ENCODE measurements around the gene RAB39B.

DNA sequence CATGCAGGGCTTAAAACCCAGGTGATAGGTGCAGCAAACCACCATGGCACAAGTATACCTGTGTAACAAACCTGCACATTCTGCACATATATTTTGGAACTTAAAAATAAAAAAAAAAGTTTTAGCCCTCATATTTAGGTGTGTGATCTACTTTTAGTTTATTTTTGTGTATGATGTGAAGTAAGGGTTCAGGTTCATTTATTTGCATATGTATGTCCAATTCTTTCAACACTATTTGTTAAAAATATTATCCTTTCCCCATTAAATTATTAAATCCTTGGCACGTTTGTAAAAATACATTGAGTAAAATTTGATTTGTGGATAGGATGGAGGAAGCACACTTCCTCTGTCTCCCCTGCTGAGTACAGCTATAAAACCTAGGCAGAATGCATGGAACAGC lies 12.9 kb downstream of the RAB39B start:
- TF ChIP-seq ZEB2 (tag by site-specific recombination; IDR thresholded peaks at IDR 0.05): no peak
- TF ChIP-seq MZF1 (tag by site-specific recombination; IDR thresholded peaks at IDR 0.05; ENCODE audit: borderline replicate concordance): no peak
- TF ChIP-seq ZNF404 (tag by site-specific recombination; IDR thresholded peaks at IDR 0.05): no peak
- TF ChIP-seq, protein P1, sequence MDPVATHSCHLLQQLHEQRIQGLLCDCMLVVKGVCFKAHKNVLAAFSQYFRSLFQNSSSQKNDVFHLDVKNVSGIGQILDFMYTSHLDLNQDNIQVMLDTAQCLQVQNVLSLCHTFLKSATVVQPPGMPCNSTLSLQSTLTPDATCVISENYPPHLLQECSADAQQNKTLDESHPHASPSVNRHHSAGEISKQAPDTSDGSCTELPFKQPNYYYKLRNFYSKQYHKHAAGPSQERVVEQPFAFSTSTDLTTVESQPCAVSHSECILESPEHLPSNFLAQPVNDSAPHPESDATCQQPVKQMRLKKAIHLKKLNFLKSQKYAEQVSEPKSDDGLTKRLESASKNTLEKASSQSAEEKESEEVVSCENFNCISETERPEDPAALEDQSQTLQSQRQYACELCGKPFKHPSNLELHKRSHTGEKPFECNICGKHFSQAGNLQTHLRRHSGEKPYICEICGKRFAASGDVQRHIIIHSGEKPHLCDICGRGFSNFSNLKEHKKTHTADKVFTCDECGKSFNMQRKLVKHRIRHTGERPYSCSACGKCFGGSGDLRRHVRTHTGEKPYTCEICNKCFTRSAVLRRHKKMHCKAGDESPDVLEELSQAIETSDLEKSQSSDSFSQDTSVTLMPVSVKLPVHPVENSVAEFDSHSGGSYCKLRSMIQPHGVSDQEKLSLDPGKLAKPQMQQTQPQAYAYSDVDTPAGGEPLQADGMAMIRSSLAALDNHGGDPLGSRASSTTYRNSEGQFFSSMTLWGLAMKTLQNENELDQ (tag by site-specific recombination; IDR thresholded peaks at IDR 0.05; ENCODE audit: low read depth): no peak
- TF ChIP-seq, protein P2, sequence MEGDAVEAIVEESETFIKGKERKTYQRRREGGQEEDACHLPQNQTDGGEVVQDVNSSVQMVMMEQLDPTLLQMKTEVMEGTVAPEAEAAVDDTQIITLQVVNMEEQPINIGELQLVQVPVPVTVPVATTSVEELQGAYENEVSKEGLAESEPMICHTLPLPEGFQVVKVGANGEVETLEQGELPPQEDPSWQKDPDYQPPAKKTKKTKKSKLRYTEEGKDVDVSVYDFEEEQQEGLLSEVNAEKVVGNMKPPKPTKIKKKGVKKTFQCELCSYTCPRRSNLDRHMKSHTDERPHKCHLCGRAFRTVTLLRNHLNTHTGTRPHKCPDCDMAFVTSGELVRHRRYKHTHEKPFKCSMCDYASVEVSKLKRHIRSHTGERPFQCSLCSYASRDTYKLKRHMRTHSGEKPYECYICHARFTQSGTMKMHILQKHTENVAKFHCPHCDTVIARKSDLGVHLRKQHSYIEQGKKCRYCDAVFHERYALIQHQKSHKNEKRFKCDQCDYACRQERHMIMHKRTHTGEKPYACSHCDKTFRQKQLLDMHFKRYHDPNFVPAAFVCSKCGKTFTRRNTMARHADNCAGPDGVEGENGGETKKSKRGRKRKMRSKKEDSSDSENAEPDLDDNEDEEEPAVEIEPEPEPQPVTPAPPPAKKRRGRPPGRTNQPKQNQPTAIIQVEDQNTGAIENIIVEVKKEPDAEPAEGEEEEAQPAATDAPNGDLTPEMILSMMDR (tag by site-specific recombination; IDR thresholded peaks at IDR 0.05): no peak
- TF ChIP-seq, protein P3, sequence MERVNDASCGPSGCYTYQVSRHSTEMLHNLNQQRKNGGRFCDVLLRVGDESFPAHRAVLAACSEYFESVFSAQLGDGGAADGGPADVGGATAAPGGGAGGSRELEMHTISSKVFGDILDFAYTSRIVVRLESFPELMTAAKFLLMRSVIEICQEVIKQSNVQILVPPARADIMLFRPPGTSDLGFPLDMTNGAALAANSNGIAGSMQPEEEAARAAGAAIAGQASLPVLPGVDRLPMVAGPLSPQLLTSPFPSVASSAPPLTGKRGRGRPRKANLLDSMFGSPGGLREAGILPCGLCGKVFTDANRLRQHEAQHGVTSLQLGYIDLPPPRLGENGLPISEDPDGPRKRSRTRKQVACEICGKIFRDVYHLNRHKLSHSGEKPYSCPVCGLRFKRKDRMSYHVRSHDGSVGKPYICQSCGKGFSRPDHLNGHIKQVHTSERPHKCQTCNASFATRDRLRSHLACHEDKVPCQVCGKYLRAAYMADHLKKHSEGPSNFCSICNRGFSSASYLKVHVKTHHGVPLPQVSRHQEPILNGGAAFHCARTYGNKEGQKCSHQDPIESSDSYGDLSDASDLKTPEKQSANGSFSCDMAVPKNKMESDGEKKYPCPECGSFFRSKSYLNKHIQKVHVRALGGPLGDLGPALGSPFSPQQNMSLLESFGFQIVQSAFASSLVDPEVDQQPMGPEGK (tag by site-specific recombination; IDR thresholded peaks at IDR 0.05): no peak
- TF ChIP-seq OVOL3 (tag by site-specific recombination; IDR thresholded peaks at IDR 0.05): no peak
- TF ChIP-seq, protein P4, sequence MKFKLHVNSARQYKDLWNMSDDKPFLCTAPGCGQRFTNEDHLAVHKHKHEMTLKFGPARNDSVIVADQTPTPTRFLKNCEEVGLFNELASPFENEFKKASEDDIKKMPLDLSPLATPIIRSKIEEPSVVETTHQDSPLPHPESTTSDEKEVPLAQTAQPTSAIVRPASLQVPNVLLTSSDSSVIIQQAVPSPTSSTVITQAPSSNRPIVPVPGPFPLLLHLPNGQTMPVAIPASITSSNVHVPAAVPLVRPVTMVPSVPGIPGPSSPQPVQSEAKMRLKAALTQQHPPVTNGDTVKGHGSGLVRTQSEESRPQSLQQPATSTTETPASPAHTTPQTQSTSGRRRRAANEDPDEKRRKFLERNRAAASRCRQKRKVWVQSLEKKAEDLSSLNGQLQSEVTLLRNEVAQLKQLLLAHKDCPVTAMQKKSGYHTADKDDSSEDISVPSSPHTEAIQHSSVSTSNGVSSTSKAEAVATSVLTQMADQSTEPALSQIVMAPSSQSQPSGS (tag by site-specific recombination; IDR thresholded peaks at IDR 0.05; ENCODE audit: low read depth): no peak
